H1 (cell line): ENCODE measurements around the gene CALD1.

Source experiments
- JUND ChIP-seq: IDR thresholded peaks from 2 replicates; pipeline ENCODE4 v1.6.1; 2011; ENCODE audit warnings: mild to moderate bottlenecking, improper control_type of control experiment, low read length
- KDM4A ChIP-seq: IDR thresholded peaks from one replicate; pipeline ENCODE4 v1.7.1; 2012; ENCODE audit warnings: low read depth, mild to moderate bottlenecking, moderate library complexity, low read length, inconsistent platforms; ENCODE audit not compliant: severe bottlenecking
- POLR2AphosphoS5 ChIP-seq: IDR thresholded peaks from 2 replicates; pipeline ENCODE4 v1.6.1; 2011; ENCODE audit warnings: low read depth, low read length

DNA sequence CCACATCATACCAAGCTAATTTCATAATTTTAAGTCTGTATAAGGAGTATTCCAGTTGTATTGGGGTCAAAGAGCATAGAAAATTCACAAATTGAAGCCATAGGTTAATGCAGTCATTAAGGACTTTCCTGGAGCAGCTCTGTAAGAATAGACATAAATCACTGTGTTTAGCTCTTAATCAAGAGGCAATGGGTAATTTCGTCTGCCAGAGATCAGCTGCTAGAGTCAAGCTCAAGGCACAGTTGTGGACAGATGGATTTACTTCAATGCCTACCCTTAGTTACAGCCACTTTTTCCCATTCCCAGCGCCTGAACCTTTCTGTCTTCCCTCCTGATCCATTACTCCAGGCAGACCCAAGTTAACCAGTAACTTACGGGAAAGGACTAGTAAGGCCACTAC, 166.3 kb downstream of the CALD1 start:
- TF ChIP-seq JUND: no peak
- TF ChIP-seq KDM4A: no peak
- TF ChIP-seq POLR2AphosphoS5: no peak
